ENCODE data around the gene HIP1. TPM values are rescaled to one million over a fixed set of nuclear protein-coding genes. Genes with fewer than 3 reads are reported as not detected.

HIP1 gene
- total RNA-seq, 1 experiment from 2014 or later = 43.3 TPM

DNA sequence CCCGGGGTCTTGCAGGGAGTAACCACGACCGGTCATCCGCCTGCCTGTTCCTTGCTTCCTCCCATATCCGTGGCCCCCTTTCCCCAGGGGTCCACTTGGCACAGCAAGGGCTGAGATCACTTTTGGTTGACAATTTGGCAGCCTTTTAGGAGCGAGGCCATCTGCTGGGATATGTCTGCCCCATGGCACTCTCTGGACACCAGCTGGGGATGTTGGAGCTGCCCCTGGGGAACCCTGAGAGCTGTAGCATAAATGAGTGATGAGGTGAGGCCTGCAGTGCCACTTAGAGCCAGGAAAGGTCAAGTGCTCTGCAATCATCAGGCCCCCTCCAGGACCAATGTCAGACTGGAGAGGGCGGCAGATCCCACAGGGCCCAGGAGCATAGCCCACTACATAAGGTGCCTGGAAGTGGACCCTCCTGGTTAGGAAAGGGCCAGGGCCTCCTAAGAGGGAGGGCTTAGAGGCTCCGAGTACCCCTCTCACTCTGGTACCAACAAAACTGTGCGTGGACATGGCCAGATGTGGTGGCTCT is 92.1 kb downstream of the HIP1 start:
- H3K4me1 ChIP-seq (ENCODE audit: control insufficient read depth, insufficient read depth, low read length) = peaks cover 19% of the 10 kb centered on the region
- ChIA-PET CTCF (no interaction called here), POLR2A (no interaction called here)
- TF ChIP-seq SIN3A (IDR thresholded peaks at IDR 0.05; ENCODE audit: borderline replicate concordance, insufficient read depth, low read depth, low read length) (no peak), POLR2AphosphoS5 (IDR thresholded peaks at IDR 0.05; ENCODE audit: low read depth, low read length) (no peak), TCF7L2 (IDR thresholded peaks at IDR 0.05; ENCODE audit: low read depth, low read length) (no peak)
- TF ChIP-seq, protein P1, sequence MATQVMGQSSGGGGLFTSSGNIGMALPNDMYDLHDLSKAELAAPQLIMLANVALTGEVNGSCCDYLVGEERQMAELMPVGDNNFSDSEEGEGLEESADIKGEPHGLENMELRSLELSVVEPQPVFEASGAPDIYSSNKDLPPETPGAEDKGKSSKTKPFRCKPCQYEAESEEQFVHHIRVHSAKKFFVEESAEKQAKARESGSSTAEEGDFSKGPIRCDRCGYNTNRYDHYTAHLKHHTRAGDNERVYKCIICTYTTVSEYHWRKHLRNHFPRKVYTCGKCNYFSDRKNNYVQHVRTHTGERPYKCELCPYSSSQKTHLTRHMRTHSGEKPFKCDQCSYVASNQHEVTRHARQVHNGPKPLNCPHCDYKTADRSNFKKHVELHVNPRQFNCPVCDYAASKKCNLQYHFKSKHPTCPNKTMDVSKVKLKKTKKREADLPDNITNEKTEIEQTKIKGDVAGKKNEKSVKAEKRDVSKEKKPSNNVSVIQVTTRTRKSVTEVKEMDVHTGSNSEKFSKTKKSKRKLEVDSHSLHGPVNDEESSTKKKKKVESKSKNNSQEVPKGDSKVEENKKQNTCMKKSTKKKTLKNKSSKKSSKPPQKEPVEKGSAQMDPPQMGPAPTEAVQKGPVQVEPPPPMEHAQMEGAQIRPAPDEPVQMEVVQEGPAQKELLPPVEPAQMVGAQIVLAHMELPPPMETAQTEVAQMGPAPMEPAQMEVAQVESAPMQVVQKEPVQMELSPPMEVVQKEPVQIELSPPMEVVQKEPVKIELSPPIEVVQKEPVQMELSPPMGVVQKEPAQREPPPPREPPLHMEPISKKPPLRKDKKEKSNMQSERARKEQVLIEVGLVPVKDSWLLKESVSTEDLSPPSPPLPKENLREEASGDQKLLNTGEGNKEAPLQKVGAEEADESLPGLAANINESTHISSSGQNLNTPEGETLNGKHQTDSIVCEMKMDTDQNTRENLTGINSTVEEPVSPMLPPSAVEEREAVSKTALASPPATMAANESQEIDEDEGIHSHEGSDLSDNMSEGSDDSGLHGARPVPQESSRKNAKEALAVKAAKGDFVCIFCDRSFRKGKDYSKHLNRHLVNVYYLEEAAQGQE (IDR thresholded peaks at IDR 0.05; ENCODE audit: insufficient read depth in 1 of 2, low read depth in 2 of 2, low read length in 1 of 2) = no peak
- no peaks in the 10 kb centered on the region for H3K36me3 ChIP-seq (ENCODE audit: control insufficient read depth, insufficient read depth, low read length)
- no peaks in the 10 kb centered on the region for H3K9me3 ChIP-seq (ENCODE audit: control insufficient read depth, insufficient read depth, low read depth, low read length)
- DNase-seq (ENCODE audit: low read depth, low spot score) = no peak
- no peak overlapping the region for H3K4me3 ChIP-seq (ENCODE audit: low read depth in 2 of 2, low read length in 2 of 2)
- no peaks in the 10 kb centered on the region for H3K27me3 ChIP-seq (ENCODE audit: control insufficient read depth, insufficient read depth, low read length)
- peak overlapping the region; percentile 27; the same call in 1 of the 2 replicates for H3K27ac ChIP-seq (ENCODE audit: low read length)
- intact Hi-C loops (cut with micrococcal nuclease; ENCODE audit: unreplicated experiment) (loop anchor here (10.0 kb wide), 2 partner anchors 88 to 118 kb away; partner anchors contain the start of gene HIP1), in situ Hi-C loops (cut with HindIII; ENCODE audit: low pct_unique_long_range_greater_than_20kb, low sequenced_read_pairs) (no loop called here)
- no peak for ATAC-seq
- BruUV-seq (replicated peaks) = no TSS peak

DNA sequence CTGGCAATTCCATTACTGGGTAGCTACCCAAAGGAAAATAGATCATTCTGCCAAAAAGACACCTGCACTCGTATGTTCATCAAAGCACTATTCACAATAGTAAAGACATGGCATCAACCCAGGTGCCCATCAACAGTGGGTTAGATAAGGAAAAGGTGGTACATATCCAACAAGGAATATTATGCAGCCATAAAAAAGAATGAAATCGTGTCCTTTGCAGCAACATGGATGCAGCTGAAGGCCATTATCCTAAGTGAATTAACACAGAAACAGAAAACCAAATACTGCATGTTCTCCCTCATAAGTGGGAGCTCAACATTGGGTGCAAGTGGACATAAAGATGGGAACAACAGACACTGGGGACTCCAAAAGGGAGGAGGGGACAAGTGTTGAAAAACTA is 93.2 kb downstream of the HIP1 start:
- Histone ChIP-seq H3K4me3 (ENCODE audit: low read depth in 2 of 2, low read length in 2 of 2) (no peak overlapping the region), H3K9me3 (ENCODE audit: control insufficient read depth, insufficient read depth, low read depth, low read length) (no peaks in the 10 kb centered on the region), H3K27ac (ENCODE audit: low read length) (no peak overlapping the region), H3K27me3 (ENCODE audit: control insufficient read depth, insufficient read depth, low read length) (no peaks in the 10 kb centered on the region), H3K36me3 (ENCODE audit: control insufficient read depth, insufficient read depth, low read length) (no peaks in the 10 kb centered on the region), H3K4me1 (ENCODE audit: control insufficient read depth, insufficient read depth, low read length) (peaks cover 16% of the 10 kb centered on the region)
- DNase-seq (ENCODE audit: low read depth, low spot score) (no peak), ATAC-seq (no peak)
- in situ Hi-C loops (cut with HindIII; ENCODE audit: low pct_unique_long_range_greater_than_20kb, low sequenced_read_pairs) (no loop called here), intact Hi-C loops (cut with micrococcal nuclease; ENCODE audit: unreplicated experiment) (loop anchor here (10.0 kb wide), 2 partner anchors 89 to 119 kb away; partner anchors contain the start of gene HIP1)
- POLR2A ChIA-PET = no interaction called here
- CTCF ChIA-PET = no interaction called here
- BruUV-seq (replicated peaks) = no TSS peak
- TF ChIP-seq, protein P2, sequence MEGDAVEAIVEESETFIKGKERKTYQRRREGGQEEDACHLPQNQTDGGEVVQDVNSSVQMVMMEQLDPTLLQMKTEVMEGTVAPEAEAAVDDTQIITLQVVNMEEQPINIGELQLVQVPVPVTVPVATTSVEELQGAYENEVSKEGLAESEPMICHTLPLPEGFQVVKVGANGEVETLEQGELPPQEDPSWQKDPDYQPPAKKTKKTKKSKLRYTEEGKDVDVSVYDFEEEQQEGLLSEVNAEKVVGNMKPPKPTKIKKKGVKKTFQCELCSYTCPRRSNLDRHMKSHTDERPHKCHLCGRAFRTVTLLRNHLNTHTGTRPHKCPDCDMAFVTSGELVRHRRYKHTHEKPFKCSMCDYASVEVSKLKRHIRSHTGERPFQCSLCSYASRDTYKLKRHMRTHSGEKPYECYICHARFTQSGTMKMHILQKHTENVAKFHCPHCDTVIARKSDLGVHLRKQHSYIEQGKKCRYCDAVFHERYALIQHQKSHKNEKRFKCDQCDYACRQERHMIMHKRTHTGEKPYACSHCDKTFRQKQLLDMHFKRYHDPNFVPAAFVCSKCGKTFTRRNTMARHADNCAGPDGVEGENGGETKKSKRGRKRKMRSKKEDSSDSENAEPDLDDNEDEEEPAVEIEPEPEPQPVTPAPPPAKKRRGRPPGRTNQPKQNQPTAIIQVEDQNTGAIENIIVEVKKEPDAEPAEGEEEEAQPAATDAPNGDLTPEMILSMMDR (IDR thresholded peaks at IDR 0.05) = no peak
- TF ChIP-seq TCF7L2 (IDR thresholded peaks at IDR 0.05; ENCODE audit: low read depth, low read length) (no peak), POLR2AphosphoS5 (IDR thresholded peaks at IDR 0.05; ENCODE audit: low read depth, low read length) (no peak), SIN3A (IDR thresholded peaks at IDR 0.05; ENCODE audit: borderline replicate concordance, insufficient read depth, low read depth, low read length) (no peak)
- TF ChIP-seq, protein P1 (IDR thresholded peaks at IDR 0.05; ENCODE audit: insufficient read depth in 1 of 2, low read depth in 2 of 2, low read length in 1 of 2) = no peak
